Ishikawa (cell line): ENCODE data around the gene NUMB.

Source experiments
- CEBPB ChIP-seq: IDR thresholded peaks from 2 replicates; pipeline ENCODE4 v1.6.1; 2012
- EGR1 ChIP-seq: IDR thresholded peaks from 2 replicates; pipeline ENCODE4 v1.6.1; 2012
- ZBTB7A ChIP-seq: IDR thresholded peaks from 2 replicates; pipeline ENCODE4 v1.6.1; 2012; ENCODE audit warnings: low read depth
- TF ChIP-seq, protein P1 (sequence below): IDR thresholded peaks from 2 replicates; pipeline ENCODE4 v1.6.1; 2012

NUMB gene

DNA sequence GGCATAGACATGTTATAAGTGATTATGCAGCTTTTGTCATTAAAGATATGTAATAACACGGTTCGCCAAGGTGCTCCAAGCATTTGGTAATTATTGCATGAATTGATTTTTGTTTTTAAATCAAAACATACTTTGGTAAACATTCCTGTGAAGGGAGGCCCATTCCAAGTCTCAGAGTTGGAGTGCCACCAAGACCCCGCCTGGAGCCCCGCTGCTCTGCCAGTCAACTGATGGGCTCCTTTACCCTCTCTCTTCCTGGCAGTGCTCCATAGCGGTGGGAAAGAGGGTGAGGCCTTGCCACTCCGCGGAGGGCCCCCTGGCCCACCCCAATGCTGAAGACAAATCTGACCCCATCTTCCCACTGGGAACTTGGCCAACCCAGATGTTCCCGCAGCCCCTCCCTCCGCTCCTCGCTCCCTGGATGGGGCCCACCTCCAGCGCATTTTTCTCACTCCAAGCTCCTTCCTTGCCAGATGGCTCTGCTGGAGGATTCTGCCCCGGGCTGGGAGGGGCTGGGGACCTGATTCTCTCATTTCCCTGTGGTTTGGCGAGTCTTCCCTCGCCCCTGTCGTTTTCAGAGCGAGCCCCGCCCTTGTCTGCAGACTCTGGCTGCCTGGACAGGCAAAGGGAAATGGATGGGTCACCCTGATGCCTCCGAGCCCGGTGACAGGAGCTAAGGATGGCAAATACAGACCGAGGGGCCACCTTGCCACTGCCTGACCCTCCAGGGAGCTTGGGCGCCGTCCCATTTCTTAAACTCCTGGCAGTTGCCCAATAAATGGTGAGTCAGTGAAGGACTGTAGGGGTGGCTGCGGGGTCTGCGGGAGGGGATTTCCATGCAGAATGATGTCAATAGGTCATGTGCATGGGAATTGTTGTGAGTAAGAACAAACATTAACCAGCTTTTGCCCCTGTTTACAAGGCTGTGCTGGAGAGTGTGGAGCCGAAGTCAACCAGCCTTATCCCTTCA, 230.2 kb downstream of the NUMB start:
- TF ChIP-seq, protein P1, sequence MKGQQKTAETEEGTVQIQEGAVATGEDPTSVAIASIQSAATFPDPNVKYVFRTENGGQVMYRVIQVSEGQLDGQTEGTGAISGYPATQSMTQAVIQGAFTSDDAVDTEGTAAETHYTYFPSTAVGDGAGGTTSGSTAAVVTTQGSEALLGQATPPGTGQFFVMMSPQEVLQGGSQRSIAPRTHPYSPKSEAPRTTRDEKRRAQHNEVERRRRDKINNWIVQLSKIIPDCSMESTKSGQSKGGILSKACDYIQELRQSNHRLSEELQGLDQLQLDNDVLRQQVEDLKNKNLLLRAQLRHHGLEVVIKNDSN = no peak
- TF ChIP-seq ZBTB7A = no peak

DNA sequence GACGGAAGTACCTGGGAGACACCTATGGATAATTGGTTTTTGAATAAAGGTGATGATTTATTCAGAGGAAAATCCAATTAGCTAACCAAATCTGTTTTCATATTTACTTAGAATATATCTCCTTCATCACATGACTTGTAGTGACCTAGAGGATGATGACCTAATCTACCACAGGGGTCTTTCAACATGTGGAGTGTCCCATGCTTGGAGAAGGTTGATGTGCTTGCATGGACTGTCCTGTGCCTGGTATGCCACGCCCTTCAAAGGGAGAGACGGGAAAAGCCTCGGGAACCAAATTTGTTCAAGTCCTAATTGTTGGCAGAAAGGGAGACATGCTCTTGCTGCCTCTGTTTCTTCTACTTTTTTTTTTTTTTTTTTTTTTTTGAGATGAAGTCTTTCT, 232.8 kb downstream of the NUMB start:
- TF ChIP-seq EGR1 (no peak), CEBPB (no peak)
